Endometrial microvascular endothelial cells (primary cell): ENCODE data around the gene GNAO1. TPM values are rescaled to one million over a fixed set of nuclear protein-coding genes. Genes with fewer than 3 reads are reported as not detected.

ENCODE experiments used
- in situ Hi-C: cut with HindIII; loops from 2 replicates; pipeline ENCODE4 v1.10.0; 2017; ENCODE audit warnings: low sequenced_read_pairs, low pct_unique_long_range_greater_than_20kb; ENCODE audit errors: inconsistent ontology term
- total RNA-seq: library from RNA; depleted of rRNA; stranded (reverse); fragments of >200 nt; gene quantifications from one replicate; pipeline ENCODE4 v1.2.3, GENCODE V29; 2015; ENCODE audit errors: inconsistent ontology term

GNAO1 gene
- not detected for total RNA-seq

DNA sequence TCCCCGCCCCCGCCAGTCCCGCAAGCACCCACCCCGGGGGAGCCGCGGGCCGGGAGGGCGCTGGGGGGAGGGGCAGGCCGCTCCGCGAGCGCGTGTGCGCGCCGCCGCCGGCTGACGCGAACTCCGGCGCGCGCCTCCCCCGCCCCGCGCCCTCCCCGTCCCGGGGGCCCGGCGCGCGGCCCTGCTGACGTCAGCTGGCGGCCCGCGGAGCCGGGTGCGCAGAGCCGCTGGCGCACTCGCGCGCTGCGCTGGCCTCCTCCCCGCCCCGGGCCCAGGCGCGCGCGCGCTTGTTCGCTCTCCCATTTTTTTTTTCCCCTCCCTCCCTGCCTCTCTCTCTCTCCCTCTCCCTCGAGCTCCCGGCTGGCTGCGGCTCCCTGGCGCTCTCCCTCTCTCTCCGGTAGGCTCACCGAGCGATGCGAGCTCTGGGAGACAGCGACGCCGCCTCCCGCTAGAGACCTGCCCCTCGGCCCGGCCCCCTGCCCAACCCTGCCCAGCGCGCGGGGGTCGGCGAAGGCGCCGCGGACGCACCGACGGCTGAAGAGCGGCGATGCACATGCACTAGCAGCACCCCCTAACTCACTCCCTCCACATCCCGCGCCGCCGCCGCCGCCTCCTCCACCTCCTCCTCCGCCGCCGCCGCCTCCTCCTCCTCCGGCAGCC is at the start of gene GNAO1:
Gene GNAO1 (plus strand): TSS at position 334 of the 660 bp plus-strand sequence. CDS start 747 bp downstream, outside the sequence.
- in situ Hi-C loops, result no loop called here

DNA sequence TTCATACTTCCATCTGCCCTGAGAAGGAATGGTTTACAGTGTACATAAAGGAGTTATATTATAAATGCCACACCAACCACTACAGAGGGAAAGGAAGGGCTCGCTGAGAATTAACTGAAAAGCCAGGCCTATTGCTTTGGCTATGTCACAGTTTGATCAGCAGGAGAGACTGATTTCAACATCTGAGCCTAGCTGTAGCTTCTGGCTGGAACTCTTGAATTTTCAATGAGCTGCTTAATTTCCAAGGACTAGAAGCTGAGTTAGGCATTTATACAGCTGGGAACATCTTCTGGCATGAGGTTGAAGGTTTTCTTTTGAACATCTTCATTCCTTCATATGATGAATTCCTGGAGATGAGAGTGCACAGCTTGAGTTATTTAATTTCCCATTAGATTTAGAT is 47.6 kb upstream of the GNAO1 start:
- in situ Hi-C loops, result no loop called here

DNA sequence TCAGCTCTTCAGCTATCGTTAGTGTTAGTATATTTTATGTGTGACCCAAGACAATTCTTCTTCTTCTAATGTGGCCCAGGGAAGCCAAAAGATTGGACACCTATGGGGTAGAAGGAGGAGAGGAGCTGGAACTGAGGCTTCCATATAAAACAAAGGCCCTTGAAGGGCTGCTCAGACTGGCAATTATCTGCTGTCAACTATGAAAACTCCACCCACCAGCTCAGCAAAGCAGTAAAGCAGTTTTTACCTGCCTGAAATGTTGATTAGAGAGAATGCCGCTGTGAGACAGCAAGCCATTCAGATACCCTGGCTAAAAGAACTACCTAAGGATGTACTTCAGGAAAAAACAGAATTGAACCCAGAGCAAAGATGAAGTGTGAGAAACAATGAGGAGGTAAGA is 45.9 kb upstream of the GNAO1 start:
- in situ Hi-C loops, result no loop called here

DNA sequence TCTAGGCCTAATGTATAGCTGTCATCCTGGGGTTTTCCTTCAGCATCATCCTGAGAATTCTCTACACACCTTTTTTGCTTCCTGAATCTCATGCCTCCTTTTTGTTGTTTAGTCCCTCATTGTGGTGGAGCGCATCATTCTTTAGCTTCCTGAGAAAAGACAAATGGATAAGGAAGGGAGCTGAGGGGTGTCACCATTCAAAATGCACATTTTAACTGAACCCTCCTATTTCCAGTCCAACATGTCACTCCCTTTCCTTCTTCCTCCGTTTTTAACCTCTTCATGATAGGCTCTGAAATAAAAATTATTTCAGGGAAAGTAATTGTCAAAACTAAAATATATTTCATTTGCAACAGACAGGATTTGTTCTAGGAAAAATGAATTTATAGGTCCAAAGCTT is 39.7 kb upstream of the GNAO1 start:
- in situ Hi-C loops, result no loop called here

DNA sequence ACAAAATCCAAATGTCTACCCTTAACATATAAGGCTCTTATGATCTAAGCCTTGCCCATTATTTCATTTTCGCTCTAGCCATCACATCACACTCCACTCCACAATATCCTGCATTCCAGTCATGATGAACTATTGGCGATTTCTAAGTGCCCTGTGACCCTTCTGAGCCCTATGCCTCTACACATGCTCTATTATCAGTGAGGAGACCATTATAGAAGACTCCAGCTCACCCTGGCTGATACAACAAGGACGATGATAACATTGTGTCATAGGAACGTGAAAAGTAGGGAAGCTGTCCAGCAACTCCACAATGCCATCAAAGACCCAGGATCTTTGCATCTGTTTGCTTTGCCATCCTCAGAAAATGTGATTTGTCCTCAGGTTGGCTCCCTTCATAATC is 29.6 kb upstream of the GNAO1 start:
- in situ Hi-C loops, result no loop called here

DNA sequence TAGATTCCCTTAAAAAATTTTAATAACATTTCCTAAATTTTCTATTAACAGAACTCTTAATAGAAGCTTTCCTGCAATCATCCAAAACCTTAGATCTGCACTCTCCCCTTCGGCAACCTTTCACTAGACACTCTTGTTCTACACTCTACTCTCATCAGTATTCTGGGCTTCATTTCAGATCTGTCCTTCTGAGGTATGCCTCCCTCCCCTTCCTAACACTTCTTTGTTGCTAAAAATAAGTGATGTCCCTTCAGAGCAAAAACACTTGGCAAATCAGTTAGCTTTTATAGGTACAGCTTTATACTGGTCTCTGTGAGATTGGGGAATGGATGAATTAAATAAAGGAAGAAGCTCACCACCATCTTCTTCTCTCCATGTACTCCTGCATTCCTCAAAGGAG is 28.2 kb upstream of the GNAO1 start:
- in situ Hi-C loops, result no loop called here

DNA sequence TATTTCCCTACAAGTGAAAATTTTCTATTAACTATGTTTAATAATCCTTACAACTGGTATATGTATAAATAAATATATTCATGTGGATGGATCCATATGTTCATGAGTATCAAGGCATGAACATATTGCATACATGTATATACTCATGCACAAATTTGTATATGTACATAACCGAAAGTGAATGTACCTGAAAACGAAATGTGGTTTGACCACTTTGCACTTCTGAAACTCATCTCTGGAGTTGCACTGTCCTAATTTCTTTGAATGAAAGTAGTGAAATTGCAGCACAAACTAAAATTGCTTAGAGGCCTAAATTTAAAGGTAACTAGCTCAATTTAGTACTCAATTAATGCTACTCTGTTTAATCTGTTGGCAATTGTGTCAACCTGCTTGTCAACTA is 27.4 kb upstream of the GNAO1 start:
- in situ Hi-C loops, result no loop called here

DNA sequence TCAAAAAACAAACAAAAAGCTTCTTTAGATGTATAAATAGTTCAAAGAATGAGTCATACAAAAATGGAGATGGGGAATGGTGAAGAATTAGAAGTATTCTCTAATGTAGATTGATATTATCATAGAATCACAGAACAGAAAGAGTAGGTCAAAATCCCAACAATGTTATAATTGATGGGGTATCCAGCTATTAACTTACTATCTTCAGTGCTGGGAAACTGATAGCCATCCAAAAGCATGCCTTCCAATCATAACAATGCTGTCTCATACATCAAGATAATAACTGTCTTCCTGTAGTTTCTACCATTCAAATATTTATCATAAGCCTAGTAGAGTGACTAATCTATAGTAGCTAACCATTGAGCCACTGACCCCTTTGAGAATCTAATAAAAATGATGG is 26.7 kb upstream of the GNAO1 start:
- in situ Hi-C loops, result no loop called here

DNA sequence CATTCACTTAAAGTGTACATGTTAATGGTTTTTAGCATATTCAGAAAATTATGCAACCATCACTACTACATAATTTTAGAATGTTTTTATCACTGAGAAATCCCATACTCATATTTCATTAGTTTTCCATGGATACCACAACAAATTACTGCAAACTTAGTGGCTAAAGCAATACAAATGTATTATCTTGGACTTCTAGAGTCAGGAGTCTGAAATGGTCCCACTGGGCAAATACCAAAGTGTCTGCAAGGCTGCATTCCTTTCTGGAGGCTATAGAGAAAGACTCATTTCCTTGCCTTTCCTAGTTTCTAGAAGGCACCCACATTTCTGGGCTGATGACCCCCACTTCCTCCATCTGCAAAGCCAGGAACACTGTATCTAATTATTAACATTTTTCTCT is 16.9 kb upstream of the GNAO1 start:
- in situ Hi-C loops, result no loop called here

DNA sequence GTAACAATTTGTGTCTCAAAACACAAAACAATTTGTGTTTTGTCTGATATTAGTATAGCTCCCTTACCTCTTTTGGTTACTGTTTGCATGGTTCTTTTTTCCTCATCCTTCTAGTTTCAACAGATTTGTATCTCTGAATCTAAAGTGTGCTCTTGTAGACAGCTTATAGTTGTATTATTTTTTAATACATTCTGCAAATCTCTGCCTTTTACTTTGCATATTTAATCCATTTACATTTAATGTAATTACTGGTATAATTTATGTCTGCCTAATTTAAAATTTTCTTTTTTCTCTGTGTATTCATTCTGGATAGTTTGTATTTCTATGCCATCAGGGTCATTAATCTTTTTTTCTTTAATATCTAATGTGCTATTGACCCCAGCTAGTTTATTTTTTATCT is 9.9 kb upstream of the GNAO1 start:
- in situ Hi-C loops, result no loop called here

DNA sequence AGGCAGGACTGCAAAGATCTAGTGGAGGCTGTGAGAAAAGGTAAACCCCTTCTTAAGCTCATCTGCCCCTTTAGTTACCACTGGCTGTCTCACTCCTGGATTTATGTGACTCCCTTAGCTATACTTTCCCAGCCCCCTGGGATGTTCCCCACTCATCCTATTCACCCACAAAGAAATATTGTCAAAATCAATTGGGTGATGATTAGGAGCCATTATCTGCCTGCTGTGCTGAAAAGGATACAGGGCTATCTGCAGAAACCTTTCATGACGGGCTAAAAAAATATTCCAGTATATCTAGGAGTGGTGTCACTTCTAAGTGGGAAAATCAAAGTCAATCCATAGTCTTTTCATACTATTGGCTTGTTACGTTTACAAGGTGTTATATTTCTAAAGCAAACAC is 8.0 kb upstream of the GNAO1 start:
- in situ Hi-C loops, result no loop called here

DNA sequence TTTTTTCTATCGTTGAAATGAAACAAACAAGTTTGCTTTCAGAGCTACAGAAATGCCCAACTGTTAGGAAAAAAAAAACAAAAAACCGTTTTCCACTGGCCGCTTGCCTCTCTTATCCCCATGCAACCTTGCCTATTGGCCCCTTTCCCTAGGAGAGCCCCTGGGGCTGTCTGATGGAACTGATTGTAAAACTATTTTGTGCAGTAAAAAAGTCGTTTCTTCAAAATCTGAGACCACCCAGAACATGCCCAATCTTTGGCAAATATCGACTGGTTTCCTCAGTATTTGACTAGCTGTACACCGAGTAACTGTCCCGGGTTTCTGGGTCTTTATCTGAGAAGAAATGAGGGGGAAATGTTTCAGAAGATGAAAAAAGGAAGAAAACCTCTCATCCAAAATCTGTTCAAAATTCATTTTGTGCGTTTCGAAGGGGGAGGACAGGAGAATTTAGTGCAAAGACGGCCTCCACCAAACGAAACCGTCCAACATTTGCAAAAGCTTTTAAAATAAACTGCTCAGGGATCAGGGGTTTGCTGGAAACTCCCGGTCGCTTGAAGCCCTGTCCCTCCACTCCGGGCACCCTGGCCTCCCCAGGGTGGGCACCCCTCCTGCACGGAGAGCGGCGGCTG is 1.1 kb upstream of the GNAO1 start:
- in situ Hi-C loops, result no loop called here

DNA sequence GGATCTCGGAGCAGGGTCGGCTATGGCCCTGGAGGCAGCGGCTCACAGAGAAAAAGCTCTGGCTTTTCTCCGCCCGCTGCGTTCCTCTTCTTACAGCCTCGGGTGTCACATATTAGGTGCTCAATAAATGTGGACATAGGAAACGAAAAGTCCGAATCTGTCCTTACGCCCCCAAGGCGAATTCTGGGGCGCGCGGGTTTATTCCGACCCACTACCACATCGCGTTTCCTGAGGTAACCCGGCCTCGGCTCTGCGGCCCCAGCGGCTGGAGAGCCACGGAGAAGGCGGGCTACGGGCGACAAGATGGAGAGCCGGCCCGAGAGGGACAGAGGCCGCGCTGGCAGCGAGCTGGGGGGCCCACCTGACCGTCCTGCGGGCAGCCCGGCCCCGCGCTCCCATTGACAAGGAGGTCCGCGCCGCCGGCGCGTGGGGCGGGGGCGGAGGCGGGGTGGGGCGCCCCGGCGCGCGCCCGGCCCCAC is 573 bp upstream of the GNAO1 start:
- in situ Hi-C loops, result no loop called here

DNA sequence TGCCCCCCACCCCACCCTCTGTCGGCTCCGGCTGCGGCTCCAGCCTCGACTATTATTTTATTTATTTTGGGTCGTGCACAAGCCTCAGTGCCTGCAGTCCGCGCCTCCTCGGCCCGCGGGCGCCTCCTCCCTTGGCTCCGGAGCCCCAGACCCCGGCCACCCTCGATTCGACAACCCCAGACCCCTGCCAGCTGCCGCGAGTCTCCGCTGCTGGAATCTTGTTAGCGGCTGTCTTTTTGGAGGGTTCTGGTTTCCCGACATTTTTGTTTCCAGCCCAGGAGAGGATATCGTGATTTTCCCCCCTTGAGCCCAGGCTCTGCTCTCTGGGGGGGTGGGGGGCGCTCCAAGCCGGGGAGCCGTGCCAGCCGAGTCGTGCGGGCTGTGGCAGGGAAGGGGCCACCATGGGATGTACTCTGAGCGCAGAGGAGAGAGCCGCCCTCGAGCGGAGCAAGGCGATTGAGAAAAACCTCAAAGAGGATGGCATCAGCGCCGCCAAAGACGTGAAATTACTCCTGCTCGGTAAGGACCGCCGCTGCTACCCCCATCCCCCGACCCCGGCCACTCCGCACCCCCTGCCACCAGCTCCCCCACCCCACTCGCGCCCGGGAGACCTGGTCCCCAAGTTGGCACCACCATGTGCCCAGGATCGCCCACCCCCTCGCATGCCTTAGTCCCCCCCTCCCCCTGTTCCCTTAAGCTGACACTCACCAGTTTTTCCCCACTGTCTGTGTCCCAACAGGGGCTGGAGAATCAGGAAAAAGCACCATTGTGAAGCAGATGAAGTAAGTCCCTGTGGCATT is 746 bp downstream of the GNAO1 start:
- in situ Hi-C loops, result no loop called here

DNA sequence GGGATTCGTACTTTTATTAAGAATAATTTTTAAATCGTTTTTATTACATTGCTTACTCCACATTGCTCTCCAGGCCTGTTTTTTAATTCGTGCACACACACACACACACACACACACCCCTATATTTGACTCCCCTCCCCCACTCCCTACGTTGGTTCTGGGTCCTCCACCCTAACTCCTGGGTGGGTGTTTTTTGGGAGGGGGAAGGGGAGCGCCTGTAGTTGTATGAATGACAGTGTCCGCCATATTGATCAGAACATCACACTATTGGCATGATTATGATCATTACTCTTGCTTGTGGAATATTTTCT is 1.3 kb downstream of the GNAO1 start:
- in situ Hi-C loops, result no loop called here

DNA sequence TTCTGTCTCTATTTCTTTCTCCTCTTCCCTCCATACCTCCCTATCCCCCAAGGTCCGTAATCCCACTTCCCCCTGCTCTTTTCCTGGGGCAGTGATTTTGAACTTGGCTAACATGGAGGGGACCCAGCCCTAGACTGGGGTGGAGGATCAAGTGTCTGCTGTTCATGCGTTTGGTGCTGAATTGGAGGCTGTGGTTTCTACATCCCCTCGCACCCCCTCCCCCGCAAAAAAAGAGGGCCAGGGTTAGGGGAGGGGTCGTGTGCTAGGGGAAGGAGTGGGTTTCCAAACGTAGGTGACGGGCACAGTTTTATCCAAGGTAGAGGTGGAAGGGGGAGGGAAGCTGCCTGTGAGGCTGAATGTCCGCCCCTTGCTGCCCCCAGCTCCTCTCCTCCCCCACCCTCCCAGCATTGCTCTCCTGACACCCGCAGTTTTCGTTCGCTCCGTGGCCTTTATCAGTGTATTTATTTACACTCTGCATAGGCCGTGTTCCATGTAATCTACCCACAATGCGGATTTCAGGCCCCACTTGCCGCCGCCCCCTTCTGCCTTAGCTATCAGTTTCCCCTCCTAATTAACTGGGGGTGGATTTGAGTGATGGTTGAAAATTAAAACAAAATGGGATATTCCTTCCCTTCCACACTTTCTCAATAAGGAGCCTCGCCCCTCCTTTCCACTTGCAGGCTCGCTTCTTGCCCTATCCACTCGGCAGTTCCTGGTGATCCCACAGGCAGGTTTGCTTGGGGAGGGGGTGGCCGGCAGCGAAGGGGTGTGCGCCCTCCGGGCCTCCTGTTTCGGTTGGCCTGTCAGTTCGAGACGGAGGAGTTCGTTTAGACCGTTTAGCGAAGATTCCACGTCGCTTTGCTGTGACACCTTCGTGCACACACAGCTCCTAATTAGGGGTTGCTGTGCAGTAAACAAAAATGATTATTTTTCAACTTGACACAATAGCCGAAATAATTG is 2.0 kb downstream of the GNAO1 start:
- in situ Hi-C loops, result no loop called here

DNA sequence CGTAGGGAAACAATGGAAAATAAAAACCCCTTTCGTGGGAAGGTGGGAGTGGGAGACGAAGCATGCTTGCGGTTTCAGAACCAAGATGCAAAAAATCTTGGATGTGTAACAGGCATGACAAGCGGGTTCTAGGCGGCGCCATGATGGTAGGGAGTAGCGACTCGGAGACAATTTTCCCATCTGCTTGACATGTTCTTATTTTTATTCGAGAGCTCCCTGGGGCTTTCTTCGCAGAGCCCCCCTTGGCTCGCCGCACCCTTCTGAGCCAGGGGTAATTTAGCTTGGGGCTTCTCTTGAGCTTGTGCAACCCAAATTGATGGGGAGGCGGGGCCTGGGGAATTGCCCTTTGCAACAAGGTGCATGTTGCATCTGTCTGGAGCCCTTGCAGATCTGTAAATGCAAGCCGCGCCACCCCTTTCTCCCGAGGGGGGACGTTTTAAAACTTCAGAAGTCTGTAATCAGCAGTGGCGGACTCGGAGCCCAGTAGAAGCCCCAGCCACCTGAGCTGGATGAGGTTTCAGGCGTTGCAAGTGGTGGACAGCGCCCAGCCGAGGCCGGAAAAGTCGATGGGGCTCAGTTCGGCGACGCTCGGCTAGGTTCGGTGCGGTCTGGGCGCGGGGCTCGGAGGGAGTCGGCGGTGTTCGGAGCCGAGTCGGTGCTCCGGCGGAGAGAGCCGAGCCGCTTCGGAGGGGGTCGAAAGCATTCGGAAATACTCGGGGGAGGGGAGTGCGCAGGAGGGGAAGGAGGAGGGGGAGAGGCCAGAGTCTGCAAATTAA is 2.9 kb downstream of the GNAO1 start:
- in situ Hi-C loops, result no loop called here

DNA sequence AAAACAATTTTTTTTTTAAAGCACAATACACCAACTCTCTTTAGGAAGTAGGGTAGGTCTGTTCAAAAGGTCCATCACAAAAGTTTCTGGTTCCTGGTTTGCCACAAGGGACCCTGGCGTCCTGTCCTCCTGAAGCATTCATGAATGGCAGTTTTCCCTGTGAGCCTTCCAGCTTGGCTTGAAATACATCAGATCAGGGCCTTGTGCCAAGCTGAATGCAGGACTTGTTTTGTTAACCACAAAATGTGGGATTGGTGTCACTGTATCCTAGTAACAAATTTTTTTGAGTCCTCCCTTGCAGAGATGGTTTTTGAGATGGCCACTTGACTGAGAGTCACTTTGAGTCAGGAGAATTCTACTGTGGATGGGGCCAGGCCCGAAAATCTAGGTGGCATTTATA is 3.9 kb downstream of the GNAO1 start:
- in situ Hi-C loops, result no loop called here
